Caco-2 (cell line): ENCODE results near the gene DENND1A. TPM values are rescaled to one million over a fixed set of nuclear protein-coding genes. Genes with fewer than 3 reads are reported as not detected.

Source experiments
- BruUV-seq: library from RNA; stranded (reverse); fragments of 400-500 nt; replicated peaks from 2 replicates; lab custom pipeline; 2021; lab: Mats Ljungman, UMichigan
- CTCF ChIA-PET: fragments of 300-600 bp; sonication (Branson Sonifier 250); formaldehyde crosslinking; loops from one replicate; lab custom pipeline; 2022; ENCODE audit warnings: antibody characterized with exemption; lab: Charles Lee
- POLR2A ChIA-PET: fragments of 300-600 bp; sonication (Branson Sonifier 250); formaldehyde crosslinking; loops from one replicate; lab custom pipeline; 2022; ENCODE audit warnings: antibody characterized with exemption; lab: Charles Lee
- DNase-seq, 2 experiments: peaks; one replicate each; pipeline versions ENCODE4 v3.0.0 to v3.0.0-alpha.2; 2020 to 2022
- H3K27me3 ChIP-seq: replicated peaks from 2 replicates; pipeline ENCODE4 v1.6.0; 2011; ENCODE audit warnings: low read length; ENCODE audit not compliant: control insufficient read depth, insufficient read depth
- H3K36me3 ChIP-seq: 2 replicates; pipeline ENCODE4 v1.5.1; 2011; ENCODE audit warnings: low read length; ENCODE audit not compliant: control insufficient read depth, insufficient read depth
- H3K4me1 ChIP-seq: fragments of 250-450 bp; sonication (Bioruptor Pico); 2 replicates; pipeline ENCODE4 v1.5.1; 2020; ENCODE audit warnings: mild to moderate bottlenecking
- H3K4me3 ChIP-seq: 2 replicates; pipeline ENCODE4 v1.5.1; 2011; ENCODE audit warnings: low read depth, mild to moderate bottlenecking, control low read depth, low read length
- H3K9me3 ChIP-seq: fragments of 250-450 bp; sonication (Bioruptor Pico); 2 replicates; pipeline ENCODE4 v1.5.1; 2020; ENCODE audit warnings: mild to moderate bottlenecking, moderate library complexity
- H3K27ac Mint-ChIP-seq: one replicate; pipeline ENCODE4 v1.8.0; 2022; ENCODE audit warnings: mixed read lengths; ENCODE audit not compliant: unreplicated experiment
- H3K27me3 Mint-ChIP-seq: one replicate; pipeline ENCODE4 v1.8.0; 2022; ENCODE audit warnings: mixed read lengths; ENCODE audit not compliant: insufficient read depth, unreplicated experiment
- H3K36me3 Mint-ChIP-seq: one replicate; pipeline ENCODE4 v1.8.0; 2022; ENCODE audit warnings: mild to moderate bottlenecking, mixed read lengths; ENCODE audit not compliant: insufficient read depth, unreplicated experiment
- H3K4me1 Mint-ChIP-seq: one replicate; pipeline ENCODE4 v1.8.0; 2022; ENCODE audit warnings: low read depth, mixed read lengths; ENCODE audit not compliant: unreplicated experiment
- H3K4me3 Mint-ChIP-seq: one replicate; pipeline ENCODE4 v1.8.0; 2022; ENCODE audit warnings: mild to moderate bottlenecking, moderate library complexity, mixed read lengths; ENCODE audit not compliant: unreplicated experiment
- H3K9me3 Mint-ChIP-seq: one replicate; pipeline ENCODE4 v1.8.0; 2022; ENCODE audit warnings: mixed read lengths; ENCODE audit not compliant: unreplicated experiment
- CTCF ChIP-seq, 2 experiments: fragments of 200-600 bp in 1 of 2; IDR thresholded peaks; 1 replicate in 1 of 2; 2 replicates in 1 of 2; pipeline versions ENCODE4 v1.5.1 to v1.8.0; 2011 to 2022; ENCODE audit warnings: antibody characterized with exemption in 1 of 2, control low read depth in 1 of 2, inconsistent platforms in 1 of 2, low read depth in 1 of 2, low read length in 1 of 2, mild to moderate bottlenecking in 1 of 2, moderate library complexity in 1 of 2; ENCODE audit not compliant: insufficient read depth in 1 of 2, severe bottlenecking in 1 of 2, unreplicated experiment in 1 of 2
- intact Hi-C: fragments of 100-400 bp; cut with micrococcal nuclease; formaldehyde crosslinking; loops from one replicate; pipeline ENCODE4 v1.10.0; 2022; ENCODE audit not compliant: unreplicated experiment
- total RNA-seq: library from RNA; stranded (reverse); gene quantifications from 2 replicates; pipeline ENCODE4 v1.2.3, GENCODE V29; 2022

The DENND1A gene
- total RNA-seq, 1 experiment from 2014 or later, result 41.6 TPM

- intact Hi-C loops, result no loop called here
- Mint-ChIP-seq H3K27ac (no peak overlapping the region), H3K36me3 (peaks cover 11% of the 10 kb centered on the region), H3K9me3 (no peaks in the 10 kb centered on the region), H3K27me3 (no peaks in the 10 kb centered on the region), H3K4me3 (no peak overlapping the region), H3K4me1 (no peaks in the 10 kb centered on the region)
- Histone ChIP-seq H3K36me3 (no peaks in the 10 kb centered on the region), H3K9me3 (no peaks in the 10 kb centered on the region), H3K27me3 (no peaks in the 10 kb centered on the region), H3K4me3 (no peak overlapping the region), H3K4me1 (no peaks in the 10 kb centered on the region)
- POLR2A ChIA-PET, result no interaction called here
- no peak for DNase-seq
- CTCF ChIA-PET, result no interaction called here
- BruUV-seq, result no TSS peak
- TF ChIP-seq CTCF (IDR thresholded peaks at IDR 0.05; ENCODE audit: insufficient read depth in 1 of 2, low read depth in 1 of 2, low read length in 1 of 2, severe bottlenecking in 1 of 2, unreplicated experiment in 1 of 2), result no peak
These were observed 540.9 kb downstream of the DENND1A start for GRCh38 chr9:123389070-123389469.

GRCh38 chr9:123387686-123388085 is 542.2 kb downstream of the DENND1A start:
- no peak overlapping the region for H3K27ac Mint-ChIP-seq
- Histone ChIP-seq H3K27me3 (no peaks in the 10 kb centered on the region), H3K36me3 (peaks cover 1% of the 10 kb centered on the region; the same call in 1 of the 2 replicates), H3K9me3 (no peaks in the 10 kb centered on the region), H3K4me3 (no peak overlapping the region), H3K4me1 (no peaks in the 10 kb centered on the region)
- no peaks in the 10 kb centered on the region for H3K4me1 Mint-ChIP-seq
- TF ChIP-seq CTCF (IDR thresholded peaks at IDR 0.05; ENCODE audit: insufficient read depth in 1 of 2, low read depth in 1 of 2, low read length in 1 of 2, severe bottlenecking in 1 of 2, unreplicated experiment in 1 of 2), result no peak
- peaks cover 8% of the 10 kb centered on the region for H3K36me3 Mint-ChIP-seq
- H3K27me3 Mint-ChIP-seq, result no peaks in the 10 kb centered on the region
- DNase-seq, result no peak
- POLR2A ChIA-PET, result no interaction called here
- no TSS peak for BruUV-seq
- no peaks in the 10 kb centered on the region for H3K9me3 Mint-ChIP-seq
- intact Hi-C loops, result no loop called here
- CTCF ChIA-PET, result interaction anchor here (0.6 to 1.2 kb wide), 3 partner anchors 27 to 408 kb away, joined by 3 to 5 read pairs (median 3); no protein-coding TSS in a partner anchor
- H3K4me3 Mint-ChIP-seq, result no peak overlapping the region

GRCh38 chr9:123383512-123384170 is 546.3 kb downstream of the DENND1A start:
- Histone ChIP-seq H3K36me3 (peaks cover 1% of the 10 kb centered on the region), H3K4me3 (no peak overlapping the region), H3K9me3 (no peaks in the 10 kb centered on the region), H3K4me1 (no peaks in the 10 kb centered on the region), H3K27me3 (no peaks in the 10 kb centered on the region)
- no TSS peak for BruUV-seq
- no peak for DNase-seq
- Mint-ChIP-seq H3K4me3 (no peak overlapping the region), H3K4me1 (no peaks in the 10 kb centered on the region), H3K27ac (no peak overlapping the region), H3K36me3 (peaks cover 14% of the 10 kb centered on the region), H3K27me3 (no peaks in the 10 kb centered on the region), H3K9me3 (no peaks in the 10 kb centered on the region)
- ChIA-PET CTCF (interaction anchor here (0.6 to 3.6 kb wide), 3 partner anchors 8 to 38 kb away, joined by 3 to 21 read pairs (median 4); partner anchors contain the start of gene CRB2), POLR2A (no interaction called here)
- TF ChIP-seq CTCF (IDR thresholded peaks at IDR 0.05; ENCODE audit: insufficient read depth in 1 of 2, low read depth in 1 of 2, low read length in 1 of 2, severe bottlenecking in 1 of 2, unreplicated experiment in 1 of 2), result no peak
- intact Hi-C loops, result no loop called here
